SK-N-SH (cell line): ENCODE measurements around the gene FAM120B. TPM values are rescaled to one million over a fixed set of nuclear protein-coding genes. Genes with fewer than 3 reads are reported as not detected.

Experiments
- CTCF ChIA-PET: fragments of 300-600, 350-600 bp; formaldehyde crosslinking; extraction: SDS; loops from one replicate; lab custom pipeline; 2021; lab: Yijun Ruan, JAX
- POLR2A ChIA-PET: fragments of 350-600 bp; sonication (Branson Sonifier 250); formaldehyde crosslinking; extraction: SDS; loops from one replicate; lab custom pipeline; 2020; ENCODE audit warnings: antibody characterized with exemption, inconsistent platforms; lab: Yijun Ruan, JAX
- DNase-seq: peaks from one replicate; pipeline ENCODE4 v3.0.0; 2012
- H2AFZ ChIP-seq: fragments of 200-600 bp; sonication (generic); 2 replicates; pipeline ENCODE4 v1.8.1; 2016; ENCODE audit warnings: antibody characterized with exemption, mild to moderate bottlenecking, low read depth
- H3F3A ChIP-seq: fragments of 200-600 bp; sonication (generic); replicated peaks from 2 replicates; pipeline ENCODE3; 2016; ENCODE audit warnings: antibody characterized with exemption, mild to moderate bottlenecking; ENCODE audit not compliant: insufficient read depth
- H3K27ac ChIP-seq, 2 experiments: fragments of 200-500 bp in 1 of 2; fragments of 200-600 bp in 1 of 2; sonication (Bioruptor generic) in 1 of 2; sonication (generic), shearing (Covaris generic) in 1 of 2; 2 replicates each; pipeline versions ENCODE4 v1.5.1 to v1.6.1; 2014 to 2016; ENCODE audit warnings: low read depth in 2 of 2, inconsistent platforms in 1 of 2, low read length in 1 of 2, mild to moderate bottlenecking in 1 of 2, mixed read lengths in 1 of 2
- H3K27me3 ChIP-seq: fragments of 200-600 bp; sonication (generic), shearing (Covaris generic); 2 replicates; pipeline ENCODE4 v1.6.1; 2016; ENCODE audit warnings: mixed run types; ENCODE audit not compliant: insufficient read depth
- H3K36me3 ChIP-seq, 2 experiments: fragments of 200-500 bp in 1 of 2; fragments of 200-600 bp in 1 of 2; sonication (Bioruptor generic) in 1 of 2; sonication (generic) in 1 of 2; replicated peaks in 1 of 2; 2 replicates each; pipeline versions ENCODE3 to v1.5.1; 2014 to 2016; ENCODE audit warnings: low read length in 1 of 2, mild to moderate bottlenecking in 1 of 2; ENCODE audit not compliant: insufficient read depth in 2 of 2, control insufficient read depth in 1 of 2
- H3K4me1 ChIP-seq, 2 experiments: fragments of 200-500 bp in 1 of 2; fragments of 200-600 bp in 1 of 2; sonication (Bioruptor generic) in 1 of 2; sonication (generic), shearing (Covaris generic) in 1 of 2; 2 replicates each; pipeline versions ENCODE4 v1.5.1 to v1.6.1; 2014 to 2016; ENCODE audit warnings: low read depth in 1 of 2, low read length in 1 of 2, mixed run types in 1 of 2; ENCODE audit not compliant: insufficient read depth in 2 of 2, control insufficient read depth in 1 of 2
- H3K4me2 ChIP-seq: fragments of 200-600 bp; sonication (generic), shearing (Covaris generic); 2 replicates; pipeline ENCODE4 v1.6.1; 2017; ENCODE audit warnings: mixed run types
- H3K4me3 ChIP-seq, 2 experiments: fragments of 200-500 bp in 1 of 2; fragments of 200-600 bp in 1 of 2; sonication (Bioruptor generic) in 1 of 2; sonication (generic), shearing (Covaris generic) in 1 of 2; 2 replicates each; pipeline versions ENCODE4 v1.5.1 to v1.8.1; 2014 to 2016; ENCODE audit warnings: low read depth in 2 of 2, inconsistent platforms in 1 of 2, low read length in 1 of 2, mild to moderate bottlenecking in 1 of 2, mixed read lengths in 1 of 2, moderate library complexity in 1 of 2
- H3K79me2 ChIP-seq: fragments of 200-600 bp; sonication (generic); 2 replicates; pipeline ENCODE4 v1.8.1; 2017; ENCODE audit warnings: mild to moderate bottlenecking; ENCODE audit not compliant: insufficient read depth
- H3K9ac ChIP-seq: fragments of 200-600 bp; sonication (generic); 2 replicates; pipeline ENCODE4 v1.6.1; 2017; ENCODE audit warnings: mixed run types
- H3K9me2 ChIP-seq: fragments of 200-600 bp; sonication (generic); 2 replicates; pipeline ENCODE4 v1.6.1; 2017; ENCODE audit warnings: mixed run types
- H3K9me3 ChIP-seq: fragments of 200-600 bp; sonication (generic); 2 replicates; pipeline ENCODE4 v1.6.1; 2017; ENCODE audit warnings: mixed run types, mild to moderate bottlenecking, moderate library complexity
- H4K20me1 ChIP-seq: fragments of 200-600 bp; sonication (generic); 2 replicates; pipeline ENCODE4 v1.6.1; 2017; ENCODE audit warnings: mild to moderate bottlenecking, mixed run types; ENCODE audit not compliant: insufficient read depth
- CHD2 ChIP-seq: fragments of 150-350 bp; IDR thresholded peaks from 2 replicates; pipeline ENCODE4 v1.6.1; 2018; ENCODE audit warnings: low read length; ENCODE audit not compliant: partially characterized antibody
- FOXM1 ChIP-seq: IDR thresholded peaks from 2 replicates; pipeline ENCODE4 v1.4.0; 2012; ENCODE audit warnings: low read depth, mild to moderate bottlenecking
- GABPA ChIP-seq: IDR thresholded peaks from 2 replicates; pipeline ENCODE4 v1.4.0; 2012; ENCODE audit warnings: low read depth, mild to moderate bottlenecking
- GATA2 ChIP-seq: sonication (generic); formaldehyde crosslinking; IDR thresholded peaks from 2 replicates; pipeline ENCODE4 v1.5.0; 2020; ENCODE audit warnings: mild to moderate bottlenecking, missing genetic modification reagents
- IRF3 ChIP-seq: fragments of 150-350 bp; IDR thresholded peaks from 2 replicates; pipeline ENCODE4 v1.6.1; 2016; ENCODE audit warnings: mild to moderate bottlenecking, low read depth, low read length
- JUND ChIP-seq: IDR thresholded peaks from 2 replicates; pipeline ENCODE4 v1.4.0; 2012
- MXI1 ChIP-seq: IDR thresholded peaks from 2 replicates; pipeline ENCODE4 v1.6.1; 2012; ENCODE audit warnings: mild to moderate bottlenecking, low read depth, low read length, improper control_type of control experiment
- NRF1 ChIP-seq: IDR thresholded peaks from 2 replicates; pipeline ENCODE4 v1.6.1; 2012; ENCODE audit warnings: low read depth, mild to moderate bottlenecking, low read length
- RAD21 ChIP-seq: IDR thresholded peaks from 2 replicates; pipeline ENCODE4 v1.6.1; 2012; ENCODE audit warnings: mild to moderate bottlenecking, low read length
- RFX5 ChIP-seq: IDR thresholded peaks from 2 replicates; pipeline ENCODE4 v1.6.1; 2012; ENCODE audit warnings: mild to moderate bottlenecking, improper control_type of control experiment, low read length
- SMC3 ChIP-seq: IDR thresholded peaks from 2 replicates; pipeline ENCODE4 v1.6.1; 2012; ENCODE audit warnings: low read depth, low read length, improper control_type of control experiment
- TAF1 ChIP-seq: IDR thresholded peaks from 2 replicates; pipeline ENCODE4 v1.6.1; 2012; ENCODE audit warnings: low read depth, mild to moderate bottlenecking, low read length, moderate library complexity, borderline replicate concordance
- USF1 ChIP-seq: IDR thresholded peaks from 2 replicates; pipeline ENCODE4 v1.4.0; 2012; ENCODE audit warnings: low read depth, borderline replicate concordance
- YY1 ChIP-seq: IDR thresholded peaks from 2 replicates; pipeline ENCODE4 v1.4.0; 2012; ENCODE audit warnings: low read depth, mild to moderate bottlenecking
- WGBS: methylation state at CpG from one replicate; pipeline ENCODE4 v1.1.6; 2017; ENCODE audit warnings: low lambda C conversion rate; 5-methylcytosine and 5-hydroxymethylcytosine counted together
- polyA plus RNA-seq, 3 experiments: library from polyadenylated mRNA; depleted of rRNA; stranded (reverse); fragments of >200 nt; gene quantifications; 2 replicates each; pipeline ENCODE4 v1.2.3, GENCODE V29; 2012
- TF ChIP-seq, protein P1 (sequence below): IDR thresholded peaks from 2 replicates; pipeline ENCODE4 v1.4.0; 2012; ENCODE audit warnings: low read depth
- TF ChIP-seq, protein P2 (sequence below): IDR thresholded peaks from 2 replicates; pipeline ENCODE4 v1.4.0; 2012; ENCODE audit warnings: low read depth, borderline replicate concordance
- TF ChIP-seq, protein P3 (sequence below): IDR thresholded peaks from 2 replicates; pipeline ENCODE4; 2012
- TF ChIP-seq, protein P4 (sequence below): fragments of 150-350 bp; IDR thresholded peaks from 2 replicates; pipeline ENCODE4 v1.6.1; 2017; ENCODE audit warnings: antibody characterized with exemption, low read length, low read depth, borderline replicate concordance

The FAM120B gene
- polyA plus RNA-seq, 1 of the 3 experiments (the other 2 are of a cell fraction), result 7.7 TPM

GRCh38 chr6:170272341-170273065 is 34.1 kb upstream of the FAM120B start:
- no peaks in the 10 kb centered on the region for H3K9me3 ChIP-seq
- CTCF ChIA-PET, result interaction anchor here (0.8 to 2.1 kb wide), 2 partner anchors 14 to 441 kb away, joined by 3 to 7 read pairs; no protein-coding TSS in a partner anchor
- TF ChIP-seq RFX5, result no peak
- TF ChIP-seq, protein P1, sequence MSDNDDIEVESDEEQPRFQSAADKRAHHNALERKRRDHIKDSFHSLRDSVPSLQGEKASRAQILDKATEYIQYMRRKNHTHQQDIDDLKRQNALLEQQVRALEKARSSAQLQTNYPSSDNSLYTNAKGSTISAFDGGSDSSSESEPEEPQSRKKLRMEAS, result no peak
- TF ChIP-seq, protein P2, sequence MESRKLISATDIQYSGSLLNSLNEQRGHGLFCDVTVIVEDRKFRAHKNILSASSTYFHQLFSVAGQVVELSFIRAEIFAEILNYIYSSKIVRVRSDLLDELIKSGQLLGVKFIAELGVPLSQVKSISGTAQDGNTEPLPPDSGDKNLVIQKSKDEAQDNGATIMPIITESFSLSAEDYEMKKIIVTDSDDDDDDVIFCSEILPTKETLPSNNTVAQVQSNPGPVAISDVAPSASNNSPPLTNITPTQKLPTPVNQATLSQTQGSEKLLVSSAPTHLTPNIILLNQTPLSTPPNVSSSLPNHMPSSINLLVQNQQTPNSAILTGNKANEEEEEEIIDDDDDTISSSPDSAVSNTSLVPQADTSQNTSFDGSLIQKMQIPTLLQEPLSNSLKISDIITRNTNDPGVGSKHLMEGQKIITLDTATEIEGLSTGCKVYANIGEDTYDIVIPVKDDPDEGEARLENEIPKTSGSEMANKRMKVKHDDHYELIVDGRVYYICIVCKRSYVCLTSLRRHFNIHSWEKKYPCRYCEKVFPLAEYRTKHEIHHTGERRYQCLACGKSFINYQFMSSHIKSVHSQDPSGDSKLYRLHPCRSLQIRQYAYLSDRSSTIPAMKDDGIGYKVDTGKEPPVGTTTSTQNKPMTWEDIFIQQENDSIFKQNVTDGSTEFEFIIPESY, result no peak
- TF ChIP-seq TAF1, result no peak
- TF ChIP-seq, protein P3, sequence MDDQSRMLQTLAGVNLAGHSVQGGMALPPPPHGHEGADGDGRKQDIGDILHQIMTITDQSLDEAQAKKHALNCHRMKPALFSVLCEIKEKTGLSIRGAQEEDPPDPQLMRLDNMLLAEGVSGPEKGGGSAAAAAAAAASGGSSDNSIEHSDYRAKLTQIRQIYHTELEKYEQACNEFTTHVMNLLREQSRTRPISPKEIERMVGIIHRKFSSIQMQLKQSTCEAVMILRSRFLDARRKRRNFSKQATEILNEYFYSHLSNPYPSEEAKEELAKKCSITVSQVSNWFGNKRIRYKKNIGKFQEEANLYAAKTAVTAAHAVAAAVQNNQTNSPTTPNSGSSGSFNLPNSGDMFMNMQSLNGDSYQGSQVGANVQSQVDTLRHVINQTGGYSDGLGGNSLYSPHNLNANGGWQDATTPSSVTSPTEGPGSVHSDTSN, result no peak
- TF ChIP-seq GATA2, result no peak
- no peak for TF ChIP-seq NRF1
- TF ChIP-seq, protein P4, sequence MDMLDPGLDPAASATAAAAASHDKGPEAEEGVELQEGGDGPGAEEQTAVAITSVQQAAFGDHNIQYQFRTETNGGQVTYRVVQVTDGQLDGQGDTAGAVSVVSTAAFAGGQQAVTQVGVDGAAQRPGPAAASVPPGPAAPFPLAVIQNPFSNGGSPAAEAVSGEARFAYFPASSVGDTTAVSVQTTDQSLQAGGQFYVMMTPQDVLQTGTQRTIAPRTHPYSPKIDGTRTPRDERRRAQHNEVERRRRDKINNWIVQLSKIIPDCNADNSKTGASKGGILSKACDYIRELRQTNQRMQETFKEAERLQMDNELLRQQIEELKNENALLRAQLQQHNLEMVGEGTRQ, result no peak
- TF ChIP-seq CHD2, result no peak
- TF ChIP-seq IRF3, result no peak
- no peak for TF ChIP-seq GABPA
- no peak for TF ChIP-seq JUND
- TF ChIP-seq USF1, result no peak
- no peak for TF ChIP-seq FOXM1
- no peak for TF ChIP-seq SMC3
- TF ChIP-seq YY1, result no peak
- TF ChIP-seq MXI1, result no peak
- TF ChIP-seq RAD21, result no peak

More at GRCh38 chr6:170272341-170273065, 34.1 kb upstream of the FAM120B start:
- H3F3A ChIP-seq, result no peaks in the 10 kb centered on the region
- H3K4me2 ChIP-seq, result no peak overlapping the region
- no peaks in the 10 kb centered on the region for H3K79me2 ChIP-seq
- POLR2A ChIA-PET, result no interaction called here
- no peaks in the 10 kb centered on the region; the same call in 1 of the 2 replicates for H3K27me3 ChIP-seq
- WGBS, result 64% methylated on average over 23 of the region's 30 CpGs
- no peak overlapping the region for H3K9ac ChIP-seq
- no peaks in the 10 kb centered on the region for H3K4me1 ChIP-seq
- H3K36me3 ChIP-seq, result no peaks in the 10 kb centered on the region
- no peak for DNase-seq
- H3K9me2 ChIP-seq, result no peaks in the 10 kb centered on the region
- no peak overlapping the region for H2AFZ ChIP-seq
- no peak overlapping the region for H3K4me3 ChIP-seq
- H4K20me1 ChIP-seq, result no peaks in the 10 kb centered on the region
- H3K27ac ChIP-seq, result no peak overlapping the region
